Stimulated activated CD4-positive, alpha-beta T cell treated with anti-CD3 and anti-CD28 coated beads, Interleukin-12 subunit alpha, Interleukin-12 subunit beta, amount 100 ng/mL, for 24 hours (primary cell): Measurements from ENCODE around the gene CCDC182.

ENCODE experiments used
- DNase-seq, 2 experiments: peaks; one replicate each; pipeline ENCODE4 v3.0.0-alpha.2; 2020; ENCODE audit warnings: low read depth in 2 of 2

CCDC182 gene

DNA sequence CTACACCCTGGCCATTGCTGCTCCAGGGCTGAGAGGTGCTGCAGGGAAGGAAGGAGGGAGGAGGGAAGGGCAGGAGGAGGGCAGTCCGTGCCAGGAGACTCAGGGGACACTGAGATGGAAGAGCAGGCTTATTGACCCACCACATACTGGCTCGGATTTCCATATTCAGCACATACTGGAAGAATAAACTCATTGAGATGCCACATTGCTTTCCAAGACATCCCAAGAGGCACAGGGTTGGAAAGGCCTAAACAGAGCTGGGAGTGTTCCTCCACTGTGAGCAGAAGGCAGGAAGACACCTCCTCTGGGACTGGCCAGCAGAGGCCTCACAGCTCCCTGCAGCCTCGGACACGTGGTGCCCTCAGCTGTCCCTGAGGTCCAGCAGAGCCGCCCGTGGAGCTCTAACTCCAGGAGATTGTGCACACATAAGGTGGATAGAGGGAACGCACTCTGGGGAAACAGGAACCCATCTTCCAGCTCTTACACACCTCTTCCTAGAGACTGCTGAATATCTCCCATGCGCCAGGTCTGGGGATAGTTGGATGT, 17.4 kb downstream of the CCDC182 start:
- DNase-seq = no peak

DNA sequence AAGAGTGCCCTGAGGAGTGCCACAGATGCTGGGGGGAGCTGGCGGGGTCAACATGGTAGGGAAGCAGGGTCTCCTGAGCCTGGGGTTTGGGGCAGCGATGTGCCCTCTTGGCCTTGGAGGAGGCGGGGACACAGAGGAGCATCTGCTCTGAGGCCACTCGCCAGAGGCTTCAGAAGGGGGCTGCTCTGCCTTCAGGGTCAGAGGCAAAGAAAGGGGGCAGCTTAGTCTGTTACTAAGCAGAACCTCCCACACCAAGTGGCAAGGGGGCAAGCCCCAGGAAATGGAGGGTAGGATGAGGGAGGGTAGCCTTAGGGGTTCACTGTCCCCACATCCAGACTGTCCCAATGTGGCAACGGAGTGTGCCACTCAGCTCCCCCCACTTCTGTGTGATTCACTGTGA, 18.3 kb downstream of the CCDC182 start:
- DNase-seq = no peak

GRCh38 chr17:57726213-57726790, 18.8 kb downstream of the CCDC182 start:
- DNase-seq = no peak

DNA sequence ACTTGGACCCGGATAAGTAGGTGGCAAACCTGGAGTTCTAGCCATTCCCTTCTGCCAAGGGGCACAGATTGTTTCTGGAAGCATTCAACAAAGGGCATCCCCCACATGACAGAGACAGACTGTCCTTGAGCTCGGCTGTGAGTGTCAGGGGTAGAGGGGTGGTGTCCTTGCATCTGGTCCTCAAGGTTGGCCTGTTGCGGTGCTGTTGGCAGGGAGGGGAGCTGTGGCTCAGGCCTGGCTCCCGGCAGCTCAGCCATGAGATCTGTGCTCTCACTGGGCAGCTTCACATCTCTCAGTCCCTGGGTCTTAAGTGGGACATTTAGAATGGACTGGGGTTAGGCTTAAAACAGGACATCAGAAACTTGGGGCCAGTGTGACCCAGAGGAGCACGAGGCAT, 20.4 kb downstream of the CCDC182 start:
- no peak for DNase-seq

DNA sequence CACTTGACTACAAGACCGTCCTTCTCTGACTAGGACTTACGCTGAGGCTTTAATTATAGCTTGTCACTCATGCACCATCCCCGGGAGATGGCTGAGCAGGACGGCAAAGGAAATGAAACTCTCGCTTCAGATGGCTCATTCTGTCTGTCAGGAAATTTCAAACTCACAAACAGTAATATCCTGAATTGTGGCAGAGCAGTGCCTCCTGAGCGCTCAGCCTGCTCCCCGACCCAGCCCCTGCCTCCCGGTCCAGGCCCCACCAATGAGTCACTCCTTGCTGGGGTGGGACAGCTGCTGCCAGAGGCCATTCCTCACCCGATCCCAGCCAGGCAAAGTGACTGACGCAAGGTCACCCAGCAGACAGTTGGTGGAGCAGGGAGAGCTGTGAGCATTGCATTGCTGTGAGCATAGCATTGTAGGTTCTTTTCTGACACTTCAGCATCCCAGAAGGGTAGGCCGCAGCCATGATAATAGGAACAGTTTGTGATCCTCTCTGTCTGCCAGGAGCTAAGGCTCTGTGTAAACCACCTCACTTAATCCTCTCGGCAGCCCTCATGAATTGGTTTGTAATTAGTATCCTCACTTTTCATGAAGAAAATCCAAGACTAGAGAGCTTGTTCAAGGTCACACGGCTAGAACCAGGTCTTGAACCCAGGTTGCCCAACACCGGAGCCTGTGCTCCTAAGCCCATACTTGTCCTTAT, 20.9 kb downstream of the CCDC182 start:
- DNase-seq = no peak

GRCh38 chr17:57723427-57724025, 21.6 kb downstream of the CCDC182 start:
- DNase-seq = no peak

DNA sequence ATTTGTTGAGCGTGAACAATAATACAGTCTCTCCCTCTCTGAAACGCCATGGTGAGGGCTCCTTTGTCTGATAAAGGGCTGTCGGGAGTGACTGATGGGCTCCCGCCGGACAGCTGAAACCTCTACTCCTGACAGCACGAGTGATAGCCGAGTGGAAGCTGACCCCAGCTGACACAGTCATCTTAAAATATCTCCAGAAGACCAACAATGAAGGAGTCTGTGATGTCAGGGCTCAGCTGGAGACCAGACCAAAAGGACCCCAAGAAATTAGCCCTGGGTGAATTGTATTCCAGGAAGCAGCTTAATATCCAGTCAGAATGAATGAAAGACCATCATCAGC, 22.4 kb downstream of the CCDC182 start:
- DNase-seq = no peak

DNA sequence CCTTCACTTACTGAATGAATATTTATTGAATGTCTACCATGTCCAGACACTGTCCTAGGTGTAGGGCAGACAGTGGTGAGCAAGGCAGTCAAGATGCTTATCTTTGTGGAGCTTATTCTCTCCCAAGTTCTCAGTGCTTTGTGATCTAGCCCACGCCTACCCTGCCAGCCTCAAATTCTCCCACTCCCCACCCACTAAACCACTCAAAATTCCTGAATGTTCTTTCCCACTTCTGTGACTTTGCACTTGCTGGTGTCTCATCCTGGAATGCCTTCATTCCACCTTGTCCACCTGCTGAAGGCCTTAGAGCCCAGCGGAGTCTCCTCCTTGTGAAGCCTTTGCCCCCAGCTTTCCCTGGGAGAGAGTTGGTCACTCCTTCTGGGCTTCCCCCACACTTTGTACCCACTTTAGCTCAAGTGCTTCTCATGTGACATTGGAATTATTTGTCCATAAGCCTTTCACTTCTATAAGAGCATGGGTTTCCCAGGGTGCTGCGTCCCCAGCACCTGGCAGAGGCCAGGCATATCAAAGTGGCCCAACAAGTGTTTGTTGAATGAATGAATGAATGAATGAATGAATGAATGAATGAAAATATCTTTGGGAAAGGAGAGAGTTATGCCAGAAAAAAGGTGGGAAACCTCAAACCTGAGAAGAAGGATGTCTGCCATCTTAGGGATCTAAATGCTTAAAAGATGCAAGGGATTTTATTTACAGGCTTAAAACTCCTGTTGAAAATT, 23.0 kb downstream of the CCDC182 start:
- no peak for DNase-seq

- DNase-seq = no peak
These were observed 24.6 kb downstream of the CCDC182 start for GRCh38 chr17:57720386-57721035.

DNA sequence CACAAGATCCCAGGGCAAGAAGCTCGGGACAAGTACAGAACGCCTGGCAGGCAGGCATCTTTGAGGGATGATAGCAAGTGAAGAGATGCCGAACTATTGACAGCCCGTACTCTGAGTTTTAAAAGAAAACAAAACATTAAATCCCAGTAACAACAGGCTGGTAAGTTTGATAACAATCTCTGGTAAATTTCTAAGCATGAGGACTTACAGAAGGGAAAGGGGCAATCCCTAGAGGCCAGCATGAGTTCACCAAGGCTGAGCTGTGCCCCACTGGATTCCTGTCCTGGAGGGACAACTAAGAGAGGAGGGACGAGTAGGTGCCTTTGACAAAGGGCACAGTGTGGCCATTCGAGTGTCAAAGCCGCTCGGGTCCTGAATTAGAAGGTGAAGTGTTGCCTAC, 26.2 kb downstream of the CCDC182 start:
- DNase-seq = no peak

GRCh38 chr17:57715981-57716380, 29.1 kb downstream of the CCDC182 start:
- DNase-seq = no peak

DNA sequence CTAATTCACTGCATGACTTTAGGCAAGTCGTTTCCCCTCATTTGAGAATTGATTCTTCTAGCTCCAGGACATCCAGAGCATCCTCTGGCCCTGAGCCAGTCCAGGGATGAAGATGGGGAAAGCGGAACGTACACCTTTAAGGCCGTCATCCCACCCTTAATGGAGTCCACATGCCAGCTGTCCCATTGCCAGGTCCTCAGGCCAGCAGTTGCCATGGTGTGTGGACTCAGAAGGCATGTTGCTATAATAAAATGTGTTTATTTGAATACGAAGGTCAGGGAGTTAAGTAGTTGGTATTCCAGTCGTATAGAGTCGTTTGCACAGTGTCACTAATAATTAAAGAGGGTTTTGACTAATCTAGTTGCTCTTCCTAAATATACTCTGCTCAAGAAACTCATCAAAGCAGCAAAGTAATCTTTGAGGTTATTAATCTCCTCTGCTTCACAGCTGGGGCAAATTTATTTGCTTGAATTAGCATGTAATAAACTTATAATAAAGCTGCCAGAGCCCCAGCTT, 30.4 kb downstream of the CCDC182 start:
- no peak for DNase-seq

GRCh38 chr17:57713140-57713539, 32.0 kb downstream of the CCDC182 start:
- no peak for DNase-seq

GRCh38 chr17:57708410-57708809, 36.7 kb downstream of the CCDC182 start:
- no peak for DNase-seq

- DNase-seq = no peak
These were observed 37.2 kb downstream of the CCDC182 start for GRCh38 chr17:57707892-57708291.

- DNase-seq = no peak
These were observed 38.3 kb downstream of the CCDC182 start for GRCh38 chr17:57706761-57707160.

DNA sequence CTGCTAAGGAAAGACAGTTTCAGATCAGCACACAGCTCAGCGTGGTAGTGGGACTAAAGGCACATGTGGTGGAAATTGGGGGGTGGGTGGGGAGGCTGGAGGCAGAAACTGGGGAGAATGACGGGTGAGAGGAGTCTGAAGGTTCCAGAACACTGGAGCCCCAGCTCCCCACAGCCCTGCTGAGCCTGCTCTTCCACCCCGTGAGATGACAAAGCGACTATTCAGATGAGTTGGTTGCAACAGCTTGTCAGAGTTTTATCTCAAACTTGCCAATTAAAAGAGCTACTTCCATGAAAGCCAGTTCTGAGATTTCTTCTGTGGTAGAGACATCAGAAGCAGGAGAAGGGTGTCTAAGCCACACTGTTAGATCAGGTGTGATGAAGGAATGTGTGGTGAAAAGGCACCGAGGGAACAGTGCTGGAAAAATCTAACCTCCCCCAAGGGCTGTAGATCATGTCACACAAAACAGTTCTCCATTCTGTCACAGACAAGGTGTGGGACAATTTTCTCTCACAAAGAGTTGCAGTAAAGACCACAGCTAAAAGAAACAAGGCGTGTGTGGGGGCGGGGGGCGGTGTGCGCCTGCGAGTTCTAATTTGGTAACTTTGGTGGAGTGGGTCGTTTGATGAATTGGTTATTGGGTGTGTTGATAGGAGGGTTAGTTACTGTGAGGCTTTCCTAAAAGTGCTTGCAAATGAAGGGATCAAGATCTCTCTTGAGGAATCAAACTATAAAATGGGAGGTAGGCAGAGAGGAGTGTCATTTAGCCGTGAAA, 39.0 kb downstream of the CCDC182 start:
- no peak for DNase-seq

GRCh38 chr17:57704448-57704847, 40.7 kb downstream of the CCDC182 start:
- no peak for DNase-seq

DNA sequence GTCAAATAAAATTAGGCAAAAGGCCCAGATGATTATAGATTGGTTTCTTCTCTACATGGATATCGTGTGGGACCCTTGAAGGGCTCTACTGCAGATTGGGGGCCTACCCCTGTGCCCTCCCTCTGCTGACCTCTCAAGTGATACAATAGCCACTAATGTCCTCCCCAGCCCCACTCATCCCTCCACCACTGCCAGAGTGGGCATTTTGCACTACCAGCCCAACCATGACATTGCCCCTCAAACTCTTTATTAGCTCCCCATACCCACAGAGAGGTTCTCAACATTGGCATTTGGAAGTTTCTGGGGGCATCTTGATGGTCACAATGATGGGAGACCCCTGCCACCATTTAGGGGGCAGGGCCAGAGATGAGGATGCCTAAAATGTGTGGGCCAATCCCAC, 41.8 kb downstream of the CCDC182 start:
- DNase-seq = no peak

DNA sequence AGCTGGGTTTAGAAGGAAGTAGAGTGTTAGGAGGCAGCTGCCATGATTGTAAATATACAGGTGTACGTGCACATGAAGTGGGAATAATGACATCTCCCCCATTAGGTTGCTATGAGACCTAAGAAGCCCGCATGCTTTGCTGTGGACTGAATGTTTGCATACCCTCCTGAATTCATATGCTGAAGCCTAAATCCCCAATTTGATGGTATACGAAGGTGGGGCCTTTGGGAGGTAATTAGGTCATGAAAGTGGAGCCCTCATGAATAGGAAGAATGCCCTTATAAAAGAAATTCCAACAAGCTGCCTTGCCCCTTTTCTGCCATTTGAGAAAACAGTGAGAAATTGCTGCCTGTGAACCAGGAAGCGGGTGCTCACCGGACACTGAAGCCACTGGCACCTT, 44.0 kb downstream of the CCDC182 start:
- no peak for DNase-seq

DNA sequence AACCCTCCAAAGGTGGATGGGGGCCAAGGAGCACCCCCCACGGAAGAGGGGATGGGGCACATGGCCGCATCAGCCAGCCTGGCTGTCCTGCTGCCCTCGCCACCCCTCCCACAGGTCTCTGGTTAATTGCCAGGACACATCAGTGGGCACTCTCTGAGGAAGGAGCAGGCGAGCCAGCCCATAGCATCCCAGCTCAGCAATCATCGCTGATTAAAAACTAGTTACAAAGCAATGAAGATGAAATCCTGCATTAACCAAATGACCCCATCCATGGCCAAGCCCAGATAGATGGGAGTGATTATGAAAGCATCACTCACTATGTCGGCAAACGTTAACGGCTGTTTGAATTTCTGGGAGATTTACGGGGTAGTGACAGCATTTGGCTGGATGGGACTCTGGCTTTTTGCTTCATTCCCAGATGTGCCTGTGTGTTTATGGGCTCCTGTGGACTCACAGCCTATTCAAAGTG, 45.3 kb downstream of the CCDC182 start:
- DNase-seq = no peak
